Measurements from ENCODE around the gene ANKRD28. TPM values are rescaled to one million over a fixed set of nuclear protein-coding genes. Genes with fewer than 3 reads are reported as not detected.

Gene ANKRD28
- total and polyA plus RNA-seq, 9 of the 15 experiments (the other 6 are each of a cell fraction or from before 2014, with no cell fraction given) = 11.7 to 66.0 (median 36.7) TPM

DNA sequence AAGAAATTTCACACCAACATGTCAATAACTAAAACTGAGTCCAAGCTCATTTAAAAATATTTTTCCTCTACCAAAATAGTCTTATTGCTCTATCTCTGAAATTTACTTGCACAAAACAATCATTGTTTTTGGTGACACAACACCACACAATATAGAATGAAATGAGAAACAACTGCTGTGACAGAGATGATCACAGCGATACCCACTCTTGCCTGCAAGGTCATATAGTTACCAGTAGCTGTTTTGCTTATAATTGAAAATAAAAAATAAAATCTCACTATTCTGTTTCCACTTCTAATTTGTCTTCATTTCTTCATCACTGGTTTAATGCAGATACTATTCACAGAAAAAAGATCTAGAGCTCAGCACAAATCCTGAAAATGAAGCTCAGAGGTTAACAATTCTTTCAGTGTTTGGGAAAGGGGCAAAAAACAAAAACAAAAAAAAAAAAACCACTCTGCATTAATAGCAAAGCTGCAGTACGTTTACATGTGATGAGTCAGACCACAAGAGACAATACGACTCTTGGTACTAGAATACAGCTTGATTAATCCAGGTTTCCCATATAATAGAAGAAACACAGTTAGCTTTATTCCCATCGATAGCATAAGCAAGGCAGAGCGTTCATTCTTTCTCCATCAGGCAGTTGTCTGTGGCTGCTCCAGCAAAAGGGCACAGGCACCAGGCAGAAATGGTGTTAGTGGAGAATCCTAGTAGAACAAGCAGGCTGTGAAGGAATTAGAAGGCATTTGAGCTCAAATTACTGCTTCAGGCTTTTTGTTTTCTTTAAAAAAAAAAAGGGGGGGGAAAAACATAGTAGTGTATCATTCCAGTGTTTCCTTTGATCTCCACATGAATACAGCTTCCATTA, 773 bp downstream of the ANKRD28 start (continued):
- TF ChIP-seq, protein P1, sequence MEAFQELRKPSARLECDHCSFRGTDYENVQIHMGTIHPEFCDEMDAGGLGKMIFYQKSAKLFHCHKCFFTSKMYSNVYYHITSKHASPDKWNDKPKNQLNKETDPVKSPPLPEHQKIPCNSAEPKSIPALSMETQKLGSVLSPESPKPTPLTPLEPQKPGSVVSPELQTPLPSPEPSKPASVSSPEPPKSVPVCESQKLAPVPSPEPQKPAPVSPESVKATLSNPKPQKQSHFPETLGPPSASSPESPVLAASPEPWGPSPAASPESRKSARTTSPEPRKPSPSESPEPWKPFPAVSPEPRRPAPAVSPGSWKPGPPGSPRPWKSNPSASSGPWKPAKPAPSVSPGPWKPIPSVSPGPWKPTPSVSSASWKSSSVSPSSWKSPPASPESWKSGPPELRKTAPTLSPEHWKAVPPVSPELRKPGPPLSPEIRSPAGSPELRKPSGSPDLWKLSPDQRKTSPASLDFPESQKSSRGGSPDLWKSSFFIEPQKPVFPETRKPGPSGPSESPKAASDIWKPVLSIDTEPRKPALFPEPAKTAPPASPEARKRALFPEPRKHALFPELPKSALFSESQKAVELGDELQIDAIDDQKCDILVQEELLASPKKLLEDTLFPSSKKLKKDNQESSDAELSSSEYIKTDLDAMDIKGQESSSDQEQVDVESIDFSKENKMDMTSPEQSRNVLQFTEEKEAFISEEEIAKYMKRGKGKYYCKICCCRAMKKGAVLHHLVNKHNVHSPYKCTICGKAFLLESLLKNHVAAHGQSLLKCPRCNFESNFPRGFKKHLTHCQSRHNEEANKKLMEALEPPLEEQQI (IDR thresholded peaks at IDR 0.05) = no peak
- TF ChIP-seq ZNF766 (CRISPR knock-in tag; conservative IDR thresholded peaks at IDR 0.05) = 0 out of 2 replicates have a peak, but pooled peaks have one; percentile 39
- TF ChIP-seq MCM7 (IDR thresholded peaks at IDR 0.05) = no peak
- TF ChIP-seq FOS (IDR thresholded peaks at IDR 0.05; ENCODE audit: extremely low read depth, insufficient read length) = no peak
- TF ChIP-seq ZNF41 (CRISPR knock-in tag; conservative IDR thresholded peaks at IDR 0.05) = no peak
- TF ChIP-seq E2F3 (CRISPR knock-in tag; IDR thresholded peaks at IDR 0.05) = no peak
- no peak for TF ChIP-seq ZNF324 (CRISPR knock-in tag; IDR thresholded peaks at IDR 0.05)
- no peak for TF ChIP-seq ZKSCAN3 (CRISPR knock-in tag; IDR thresholded peaks at IDR 0.05)
- no peak for TF ChIP-seq HOXB6 (CRISPR knock-in tag; IDR thresholded peaks at IDR 0.05; ENCODE audit: borderline replicate concordance)
- no peak for TF ChIP-seq ZNF274 (IDR thresholded peaks at IDR 0.05; ENCODE audit: borderline replicate concordance, low read depth, low read length)
- TF ChIP-seq ZNF644 (tag; IDR thresholded peaks at IDR 0.05; ENCODE audit: low read depth) = peak; percentile 60
- peak; percentile 3; the same call in 1 of the 2 replicates for TF ChIP-seq ZNF589 (CRISPR knock-in tag; IDR thresholded peaks at IDR 0.05; ENCODE audit: low read depth)
- TF ChIP-seq BRD9 (IDR thresholded peaks at IDR 0.05; ENCODE audit: low read depth, partially characterized antibody) = peak; percentile 80
- TF ChIP-seq, protein P2, sequence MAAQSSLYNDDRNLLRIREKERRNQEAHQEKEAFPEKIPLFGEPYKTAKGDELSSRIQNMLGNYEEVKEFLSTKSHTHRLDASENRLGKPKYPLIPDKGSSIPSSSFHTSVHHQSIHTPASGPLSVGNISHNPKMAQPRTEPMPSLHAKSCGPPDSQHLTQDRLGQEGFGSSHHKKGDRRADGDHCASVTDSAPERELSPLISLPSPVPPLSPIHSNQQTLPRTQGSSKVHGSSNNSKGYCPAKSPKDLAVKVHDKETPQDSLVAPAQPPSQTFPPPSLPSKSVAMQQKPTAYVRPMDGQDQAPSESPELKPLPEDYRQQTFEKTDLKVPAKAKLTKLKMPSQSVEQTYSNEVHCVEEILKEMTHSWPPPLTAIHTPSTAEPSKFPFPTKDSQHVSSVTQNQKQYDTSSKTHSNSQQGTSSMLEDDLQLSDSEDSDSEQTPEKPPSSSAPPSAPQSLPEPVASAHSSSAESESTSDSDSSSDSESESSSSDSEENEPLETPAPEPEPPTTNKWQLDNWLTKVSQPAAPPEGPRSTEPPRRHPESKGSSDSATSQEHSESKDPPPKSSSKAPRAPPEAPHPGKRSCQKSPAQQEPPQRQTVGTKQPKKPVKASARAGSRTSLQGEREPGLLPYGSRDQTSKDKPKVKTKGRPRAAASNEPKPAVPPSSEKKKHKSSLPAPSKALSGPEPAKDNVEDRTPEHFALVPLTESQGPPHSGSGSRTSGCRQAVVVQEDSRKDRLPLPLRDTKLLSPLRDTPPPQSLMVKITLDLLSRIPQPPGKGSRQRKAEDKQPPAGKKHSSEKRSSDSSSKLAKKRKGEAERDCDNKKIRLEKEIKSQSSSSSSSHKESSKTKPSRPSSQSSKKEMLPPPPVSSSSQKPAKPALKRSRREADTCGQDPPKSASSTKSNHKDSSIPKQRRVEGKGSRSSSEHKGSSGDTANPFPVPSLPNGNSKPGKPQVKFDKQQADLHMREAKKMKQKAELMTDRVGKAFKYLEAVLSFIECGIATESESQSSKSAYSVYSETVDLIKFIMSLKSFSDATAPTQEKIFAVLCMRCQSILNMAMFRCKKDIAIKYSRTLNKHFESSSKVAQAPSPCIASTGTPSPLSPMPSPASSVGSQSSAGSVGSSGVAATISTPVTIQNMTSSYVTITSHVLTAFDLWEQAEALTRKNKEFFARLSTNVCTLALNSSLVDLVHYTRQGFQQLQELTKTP (IDR thresholded peaks at IDR 0.05; ENCODE audit: low read depth in 1 of 2, partially characterized antibody in 2 of 2) = peak in 1 of 2 experiments; percentile 45
- no peak for TF ChIP-seq ZNF253 (CRISPR knock-in tag; conservative IDR thresholded peaks at IDR 0.05)
- TF ChIP-seq RB1 (IDR thresholded peaks at IDR 0.05; ENCODE audit: low read depth) = no peak
- TF ChIP-seq ZNF384 (IDR thresholded peaks at IDR 0.05; ENCODE audit: low read depth, low read length) = peak; percentile 93
- no peak for TF ChIP-seq POLR2G (IDR thresholded peaks at IDR 0.05; ENCODE audit: low read depth, low read length)
- TF ChIP-seq NR2C1 (IDR thresholded peaks at IDR 0.05) = no peak
- TF ChIP-seq NR2C1 (tag; IDR thresholded peaks at IDR 0.05) = 0 out of 2 replicates have a peak, but pooled peaks have one; percentile 13
- no peak for TF ChIP-seq SMAD1 (IDR thresholded peaks at IDR 0.05; ENCODE audit: low read depth, low read length, partially characterized antibody)

Data from K562 (cell line).